C4-2B (cell line): ENCODE measurements around the gene KLF17.

Source experiments
- ZFX ChIP-seq: fragments of 450-650 bp; IDR thresholded peaks from 2 replicates; pipeline ENCODE4 v1.6.1; 2017
- TF ChIP-seq, protein P1 (sequence below): fragments of 450-650 bp; conservative IDR thresholded peaks from 2 replicates; pipeline ENCODE4 v1.5.1; 2017; ENCODE audit warnings: mild to moderate bottlenecking

DNA sequence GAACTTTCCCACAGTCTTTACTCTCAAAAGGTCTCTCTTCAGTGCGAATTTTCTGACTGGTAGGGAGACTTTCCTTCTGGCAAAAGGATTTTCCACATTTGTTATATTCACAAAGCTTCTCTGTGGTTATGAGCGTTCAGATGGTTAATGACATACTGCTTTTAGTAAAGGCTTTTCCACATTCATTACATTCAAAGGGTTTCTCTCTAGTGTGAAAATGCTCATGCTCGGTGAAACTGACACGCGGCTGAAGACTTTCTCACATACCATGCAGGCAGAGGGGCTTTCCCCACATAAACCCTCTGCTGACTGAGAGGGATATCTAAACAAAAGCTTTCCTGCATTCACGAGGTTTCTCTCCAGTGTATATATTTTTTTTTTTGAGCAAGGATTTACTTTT is 32.7 kb downstream of the KLF17 start:
- TF ChIP-seq, protein P1, sequence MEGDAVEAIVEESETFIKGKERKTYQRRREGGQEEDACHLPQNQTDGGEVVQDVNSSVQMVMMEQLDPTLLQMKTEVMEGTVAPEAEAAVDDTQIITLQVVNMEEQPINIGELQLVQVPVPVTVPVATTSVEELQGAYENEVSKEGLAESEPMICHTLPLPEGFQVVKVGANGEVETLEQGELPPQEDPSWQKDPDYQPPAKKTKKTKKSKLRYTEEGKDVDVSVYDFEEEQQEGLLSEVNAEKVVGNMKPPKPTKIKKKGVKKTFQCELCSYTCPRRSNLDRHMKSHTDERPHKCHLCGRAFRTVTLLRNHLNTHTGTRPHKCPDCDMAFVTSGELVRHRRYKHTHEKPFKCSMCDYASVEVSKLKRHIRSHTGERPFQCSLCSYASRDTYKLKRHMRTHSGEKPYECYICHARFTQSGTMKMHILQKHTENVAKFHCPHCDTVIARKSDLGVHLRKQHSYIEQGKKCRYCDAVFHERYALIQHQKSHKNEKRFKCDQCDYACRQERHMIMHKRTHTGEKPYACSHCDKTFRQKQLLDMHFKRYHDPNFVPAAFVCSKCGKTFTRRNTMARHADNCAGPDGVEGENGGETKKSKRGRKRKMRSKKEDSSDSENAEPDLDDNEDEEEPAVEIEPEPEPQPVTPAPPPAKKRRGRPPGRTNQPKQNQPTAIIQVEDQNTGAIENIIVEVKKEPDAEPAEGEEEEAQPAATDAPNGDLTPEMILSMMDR: no peak
- no peak for TF ChIP-seq ZFX
